HG02981 (cell line): ENCODE measurements around the gene ARL6IP5.
A peak's percentile ranks its signal among the peaks of the same experiment; 100 is the strongest.

Experiments
- ATAC-seq: cut with Tn5 transposase; IDR thresholded peaks from one replicate; pipeline ENCODE4 v1.9.1; 2021; ENCODE audit warnings: mild to moderate bottlenecking, moderate library complexity; ENCODE audit not compliant: unreplicated experiment

ARL6IP5 gene

DNA sequence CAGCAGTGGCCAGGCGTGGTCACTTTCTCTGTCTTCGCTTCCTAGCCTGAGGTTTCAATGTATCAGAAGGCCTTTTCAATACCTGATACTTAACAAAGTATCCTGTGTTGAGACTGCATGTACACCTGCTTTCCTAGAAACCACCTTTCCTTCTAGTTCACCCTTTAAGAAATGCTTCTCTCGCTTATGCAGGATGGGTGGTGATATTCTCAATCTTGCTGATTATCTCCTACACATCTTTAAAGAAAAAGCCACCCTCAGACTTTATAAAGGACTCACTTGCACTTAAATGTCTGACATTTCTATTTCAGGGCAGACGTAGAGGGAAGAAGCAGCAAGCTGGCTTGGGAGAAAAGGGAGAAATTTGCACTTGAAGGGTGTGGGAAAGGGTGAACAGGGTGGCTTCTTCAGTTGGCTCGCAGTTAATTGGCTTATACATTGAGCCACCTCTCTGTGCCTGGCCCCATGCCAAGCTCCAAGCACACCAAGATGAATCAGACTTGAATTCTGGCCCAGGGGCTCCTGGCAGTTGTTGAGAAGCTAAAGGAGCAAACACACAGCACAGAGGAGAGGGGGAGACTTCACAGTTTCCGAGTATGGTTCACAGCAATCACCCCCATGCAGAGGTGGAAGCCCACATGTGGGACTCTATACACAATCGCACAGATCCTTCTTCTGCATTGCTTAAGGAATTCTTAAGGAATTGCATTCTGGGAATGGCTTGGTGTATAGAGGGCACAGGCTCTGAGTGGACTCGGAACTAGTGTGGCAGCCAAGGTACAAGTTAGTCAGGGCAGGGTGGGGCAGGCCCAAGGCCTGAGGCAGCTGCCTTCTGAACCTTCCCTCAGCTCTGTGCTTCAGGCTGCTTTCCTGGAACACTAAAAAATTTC, 1.3 kb downstream of the ARL6IP5 start:
- no peak for ATAC-seq

GRCh38 chr3:69087030-69087791, 2.5 kb downstream of the ARL6IP5 start:
- no peak for ATAC-seq

DNA sequence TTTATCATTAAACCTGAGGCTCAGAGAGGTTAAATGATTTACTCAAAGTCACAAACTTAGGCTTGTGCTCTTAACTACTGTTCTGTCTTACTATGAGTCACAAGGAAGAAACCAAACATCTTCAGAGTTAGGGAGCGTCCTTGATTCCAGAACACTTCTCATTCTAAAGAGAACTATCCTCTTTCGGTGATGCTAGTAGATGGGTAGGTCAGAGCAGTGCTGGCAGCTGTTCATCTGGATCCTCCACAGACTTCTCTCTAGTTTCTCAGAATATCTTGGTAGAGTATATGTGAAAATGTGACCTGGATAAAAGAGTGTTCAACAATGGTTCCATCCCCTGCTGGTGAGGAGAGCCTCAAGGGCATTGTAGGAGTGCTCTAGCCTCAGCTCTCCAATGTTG, 3.3 kb downstream of the ARL6IP5 start:
- peak; percentile 27 for ATAC-seq

DNA sequence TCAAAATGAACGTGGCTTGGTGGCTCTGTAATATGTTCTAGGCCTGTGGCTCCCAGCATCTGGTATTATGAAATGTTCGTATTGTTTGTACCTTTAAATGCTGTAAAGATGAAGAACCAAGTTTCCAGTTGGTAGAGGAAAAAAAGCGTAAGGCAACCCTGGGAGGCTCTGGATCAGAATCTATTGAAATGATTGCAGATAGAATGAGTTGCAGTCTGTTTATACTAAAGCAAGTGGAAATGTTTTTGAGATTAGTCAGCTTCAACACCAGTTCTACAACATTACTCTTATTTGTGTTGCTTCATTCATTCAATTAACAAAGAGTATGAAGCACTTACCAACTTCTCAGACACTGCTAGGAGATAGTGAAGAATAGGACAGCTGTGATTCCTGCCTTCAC, 5.3 kb downstream of the ARL6IP5 start:
- no peak for ATAC-seq

- no peak for ATAC-seq
Measured at GRCh38 chr3:69091389-69092029, 6.8 kb downstream of the ARL6IP5 start.

- peak; percentile 76 for ATAC-seq
Measured at GRCh38 chr3:69092030-69092516, 7.3 kb downstream of the ARL6IP5 start.

GRCh38 chr3:69094467-69095205, 9.9 kb downstream of the ARL6IP5 start:
- no peak for ATAC-seq

GRCh38 chr3:69095636-69096035, 10.9 kb downstream of the ARL6IP5 start:
- no peak for ATAC-seq

- no peak for ATAC-seq
Measured at GRCh38 chr3:69096299-69096698, 11.6 kb downstream of the ARL6IP5 start.

DNA sequence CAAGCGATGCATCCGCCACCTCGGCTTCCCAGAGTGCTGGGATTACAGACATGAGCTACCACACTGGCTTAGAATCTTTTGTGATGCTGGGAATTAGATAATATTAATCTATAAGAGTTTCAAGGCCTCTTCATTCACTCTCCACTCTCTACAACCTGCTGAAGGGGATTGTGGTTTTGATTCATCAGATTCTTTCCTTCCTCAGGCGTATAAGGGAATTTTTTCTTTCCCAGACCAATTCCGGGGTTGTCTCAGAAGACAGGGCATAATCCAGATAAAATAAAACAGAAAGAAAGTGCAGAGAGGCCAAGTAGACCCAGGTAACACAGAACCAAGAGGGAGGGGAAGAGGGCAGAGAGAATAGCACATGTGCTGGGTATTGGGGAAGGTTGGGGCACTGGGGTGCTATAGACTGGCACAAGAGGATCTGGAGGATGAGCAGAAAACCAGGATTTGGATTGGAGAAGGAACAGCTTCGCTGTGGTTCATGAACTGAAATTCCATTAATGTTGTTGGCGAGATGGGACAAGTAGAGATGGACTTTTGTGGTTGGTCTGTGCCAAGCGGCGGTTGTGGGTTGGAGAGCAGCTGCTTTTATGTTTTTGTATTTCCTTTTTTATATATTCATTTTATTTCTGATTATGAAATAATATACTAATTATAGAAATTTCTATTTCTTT, 12.8 kb downstream of the ARL6IP5 start:
- ATAC-seq = no peak

- no peak for ATAC-seq
Measured at GRCh38 chr3:69099576-69099975, 14.8 kb downstream of the ARL6IP5 start.

GRCh38 chr3:69102384-69102783, 17.6 kb downstream of the ARL6IP5 start:
- no peak for ATAC-seq

- no peak for ATAC-seq
Measured at GRCh38 chr3:69103123-69103522, 18.4 kb downstream of the ARL6IP5 start.

DNA sequence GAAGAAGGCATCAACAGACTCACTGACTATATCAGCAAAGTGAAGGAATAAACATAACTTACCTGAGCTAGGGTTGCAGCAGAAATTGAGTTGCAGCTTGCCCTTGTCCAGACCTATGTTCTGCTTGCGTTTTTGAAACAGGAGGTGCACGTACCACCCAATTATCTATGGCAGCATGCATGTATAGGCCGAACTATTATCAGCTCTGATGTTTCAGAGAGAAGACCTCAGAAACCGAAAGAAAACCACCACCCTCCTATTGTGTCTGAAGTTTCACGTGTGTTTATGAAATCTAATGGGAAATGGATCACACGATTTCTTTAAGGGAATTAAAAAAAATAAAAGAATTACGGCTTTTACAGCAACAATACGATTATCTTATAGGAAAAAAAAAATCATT, 19.8 kb downstream of the ARL6IP5 start:
- ATAC-seq = no peak

DNA sequence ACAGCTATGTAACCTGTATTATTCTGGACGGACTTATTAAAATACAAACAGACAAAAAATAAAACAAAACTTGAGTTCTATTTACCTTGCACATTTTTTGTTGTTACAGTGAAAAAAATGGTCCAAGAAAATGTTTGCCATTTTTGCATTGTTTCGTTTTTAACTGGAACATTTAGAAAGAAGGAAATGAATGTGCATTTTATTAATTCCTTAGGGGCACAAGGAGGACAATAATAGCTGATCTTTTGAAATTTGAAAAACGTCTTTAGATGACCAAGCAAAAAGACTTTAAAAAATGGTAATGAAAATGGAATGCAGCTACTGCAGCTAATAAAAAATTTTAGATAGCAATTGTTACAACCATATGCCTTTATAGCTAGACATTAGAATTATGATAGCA, 20.6 kb downstream of the ARL6IP5 start:
- no peak for ATAC-seq

- no peak for ATAC-seq
Measured at GRCh38 chr3:69107841-69108240, 23.1 kb downstream of the ARL6IP5 start.

DNA sequence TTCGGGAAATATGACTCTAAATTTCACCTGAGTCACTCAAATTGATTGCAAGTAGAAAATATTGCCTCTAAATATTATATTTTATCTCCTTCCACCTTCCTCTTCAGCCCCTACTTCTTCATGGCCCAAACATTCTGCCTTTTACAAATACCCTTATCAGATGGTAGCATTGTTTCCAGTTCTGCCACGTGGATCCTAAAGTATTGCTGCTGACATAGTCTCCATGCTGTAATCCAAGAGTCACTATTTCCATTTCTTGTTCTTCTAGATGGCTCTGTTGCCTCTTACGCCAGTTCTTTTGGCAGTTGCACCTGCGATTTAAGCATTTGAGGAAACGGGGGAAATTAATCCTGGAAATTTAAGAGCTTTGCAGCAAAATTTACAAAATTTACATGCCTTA, 24.1 kb downstream of the ARL6IP5 start:
- no peak for ATAC-seq

- ATAC-seq = no peak
Measured at GRCh38 chr3:69110941-69111546, 26.3 kb downstream of the ARL6IP5 start.

GRCh38 chr3:69113536-69113935, 28.8 kb downstream of the ARL6IP5 start:
- ATAC-seq = no peak

DNA sequence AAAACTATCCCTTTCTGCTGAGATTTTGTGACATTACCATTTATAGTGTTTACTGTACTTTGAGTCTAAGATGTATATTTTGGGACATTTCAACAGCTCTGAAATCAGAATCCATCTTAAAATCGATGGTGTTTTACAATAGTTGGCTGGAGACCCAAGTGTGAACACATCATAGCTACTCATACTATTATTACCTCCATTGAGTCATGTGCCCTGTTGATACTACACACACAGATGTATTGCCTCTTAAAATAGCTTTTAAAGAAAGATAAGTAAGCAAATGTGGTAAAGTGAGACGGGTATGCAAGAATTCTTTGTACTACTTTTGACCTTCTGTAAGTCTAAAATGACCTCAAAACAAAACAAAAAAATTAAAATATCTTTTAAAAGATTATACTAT, 31.0 kb downstream of the ARL6IP5 start:
- no peak for ATAC-seq
